ENCODE data around the gene MGAT5B.

DNA sequence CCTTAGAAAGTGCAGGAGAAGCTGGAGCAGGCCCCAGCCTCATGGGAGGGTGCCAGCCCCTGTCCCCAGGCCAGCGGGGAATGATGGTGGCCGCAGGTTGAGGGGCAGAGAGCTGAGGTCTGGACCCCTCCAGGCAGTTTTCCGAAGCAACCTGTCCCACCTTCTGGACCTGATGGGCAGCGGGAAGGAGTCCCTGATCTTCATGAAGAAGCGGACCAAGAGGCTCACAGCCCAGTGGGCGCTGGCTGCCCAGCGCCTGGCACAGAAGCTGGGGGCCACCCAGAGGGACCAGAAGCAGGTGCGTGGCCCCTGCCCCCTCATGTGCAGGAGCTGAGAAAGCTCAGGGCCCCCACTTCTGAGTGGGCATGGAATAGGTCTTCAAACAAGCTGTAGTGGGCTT lies 36.8 kb downstream of the MGAT5B start:
- TF ChIP-seq, protein P1, sequence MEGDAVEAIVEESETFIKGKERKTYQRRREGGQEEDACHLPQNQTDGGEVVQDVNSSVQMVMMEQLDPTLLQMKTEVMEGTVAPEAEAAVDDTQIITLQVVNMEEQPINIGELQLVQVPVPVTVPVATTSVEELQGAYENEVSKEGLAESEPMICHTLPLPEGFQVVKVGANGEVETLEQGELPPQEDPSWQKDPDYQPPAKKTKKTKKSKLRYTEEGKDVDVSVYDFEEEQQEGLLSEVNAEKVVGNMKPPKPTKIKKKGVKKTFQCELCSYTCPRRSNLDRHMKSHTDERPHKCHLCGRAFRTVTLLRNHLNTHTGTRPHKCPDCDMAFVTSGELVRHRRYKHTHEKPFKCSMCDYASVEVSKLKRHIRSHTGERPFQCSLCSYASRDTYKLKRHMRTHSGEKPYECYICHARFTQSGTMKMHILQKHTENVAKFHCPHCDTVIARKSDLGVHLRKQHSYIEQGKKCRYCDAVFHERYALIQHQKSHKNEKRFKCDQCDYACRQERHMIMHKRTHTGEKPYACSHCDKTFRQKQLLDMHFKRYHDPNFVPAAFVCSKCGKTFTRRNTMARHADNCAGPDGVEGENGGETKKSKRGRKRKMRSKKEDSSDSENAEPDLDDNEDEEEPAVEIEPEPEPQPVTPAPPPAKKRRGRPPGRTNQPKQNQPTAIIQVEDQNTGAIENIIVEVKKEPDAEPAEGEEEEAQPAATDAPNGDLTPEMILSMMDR (IDR thresholded peaks at IDR 0.05; ENCODE audit: low read depth, low read length, poor library complexity, severe bottlenecking), result no peak
- TF ChIP-seq EZH2phosphoT487 (IDR thresholded peaks at IDR 0.05; ENCODE audit: borderline replicate concordance, low read length), result no peak

Measured in DOHH2 (cell line).